H1 (cell line): Measurements from ENCODE around the gene VPS52. TPM values are rescaled to one million over a fixed set of nuclear protein-coding genes. Genes with fewer than 3 reads are reported as not detected.

Source experiments
- BRCA1 ChIP-seq: IDR thresholded peaks from 2 replicates; pipeline ENCODE4 v1.6.1; 2012; ENCODE audit warnings: low read depth, low read length, improper control_type of control experiment
- CEBPB ChIP-seq: IDR thresholded peaks from 2 replicates; pipeline ENCODE4 v1.6.1; 2012; ENCODE audit warnings: low read depth, low read length
- CHD2 ChIP-seq: IDR thresholded peaks from 2 replicates; pipeline ENCODE4 v1.6.1; 2012; ENCODE audit warnings: low read length, improper control_type of control experiment
- FOSL1 ChIP-seq: IDR thresholded peaks from 2 replicates; pipeline ENCODE4 v1.6.1; 2011; ENCODE audit warnings: mild to moderate bottlenecking, low read depth, low read length, moderate library complexity; ENCODE audit not compliant: insufficient read depth
- GTF2F1 ChIP-seq: IDR thresholded peaks from 2 replicates; pipeline ENCODE4 v1.6.1; 2012; ENCODE audit warnings: low read depth, low read length, improper control_type of control experiment, borderline replicate concordance
- RAD21 ChIP-seq, 2 experiments: IDR thresholded peaks in 1 of 2; conservative IDR thresholded peaks in 1 of 2; 2 replicates each; pipeline ENCODE4 v1.6.1; 2011; ENCODE audit warnings: low read depth in 2 of 2, low read length in 2 of 2, improper control_type of control experiment in 1 of 2, inconsistent platforms in 1 of 2, mild to moderate bottlenecking in 1 of 2, moderate library complexity in 1 of 2
- RNF2 ChIP-seq: fragments of 200-900, 300-1000 bp; sonication (generic); IDR thresholded peaks from 2 replicates; pipeline ENCODE4 v1.7.1; 2016; ENCODE audit warnings: borderline replicate concordance, low read depth, mild to moderate bottlenecking, antibody characterized with exemption, low read length; ENCODE audit not compliant: poor library complexity, severe bottlenecking; ENCODE audit errors: missing control alignments
- TBP ChIP-seq: IDR thresholded peaks from 2 replicates; pipeline ENCODE4 v1.6.1; 2011; ENCODE audit warnings: low read depth, low read length, improper control_type of control experiment
- polyA plus RNA-seq, 7 experiments: library from polyadenylated mRNA; depleted of rRNA in 3 of 7; stranded (reverse) in 5 of 7; unstranded in 2 of 7; fragments of >200 nt in 5 of 7; fragments of 200-250 nt in 2 of 7; gene quantifications; 1 replicate in 5 of 7; 2 replicates in 1 of 7; 4 replicates in 1 of 7; pipeline versions ENCODE4 v1.2.1 to v1.2.3, GENCODE V29; 2011 to 2013; ENCODE audit warnings: missing spikeins in 2 of 7, mixed read lengths in 2 of 7
- total RNA-seq: library from RNA; stranded (reverse); fragmentation: NEBNext Ultra II Directional; extraction: Animal tissue kit (Norgen Biotek cat#: 25700); gene quantifications from 2 replicates; pipeline ENCODE4 v1.2.1, GENCODE V29; 2021
- TF ChIP-seq, protein P1 (sequence below): IDR thresholded peaks from 2 replicates; pipeline ENCODE4 v1.6.1; 2012; ENCODE audit warnings: low read length, inconsistent platforms
- TF ChIP-seq, protein P2 (sequence below): IDR thresholded peaks from 2 replicates; pipeline ENCODE4 v1.6.1; 2012; ENCODE audit warnings: inconsistent platforms
- TF ChIP-seq, protein P3 (sequence below), 3 experiments: IDR thresholded peaks; 1 replicate in 2 of 3; 2 replicates in 1 of 3; pipeline versions ENCODE4 v1.5.1 to v1.6.1; 2011; ENCODE audit warnings: low read length in 3 of 3, mild to moderate bottlenecking in 3 of 3, inconsistent platforms in 2 of 3, low read depth in 1 of 3, moderate library complexity in 1 of 3; ENCODE audit not compliant: insufficient read depth in 1 of 3; ENCODE audit errors: control extremely low read depth in 1 of 3

Gene VPS52
- total and polyA plus RNA-seq, 2 of the 8 experiments (the other 6 are each of a cell fraction or from before 2014, with no cell fraction given) = 36.5 to 86.3 TPM

DNA sequence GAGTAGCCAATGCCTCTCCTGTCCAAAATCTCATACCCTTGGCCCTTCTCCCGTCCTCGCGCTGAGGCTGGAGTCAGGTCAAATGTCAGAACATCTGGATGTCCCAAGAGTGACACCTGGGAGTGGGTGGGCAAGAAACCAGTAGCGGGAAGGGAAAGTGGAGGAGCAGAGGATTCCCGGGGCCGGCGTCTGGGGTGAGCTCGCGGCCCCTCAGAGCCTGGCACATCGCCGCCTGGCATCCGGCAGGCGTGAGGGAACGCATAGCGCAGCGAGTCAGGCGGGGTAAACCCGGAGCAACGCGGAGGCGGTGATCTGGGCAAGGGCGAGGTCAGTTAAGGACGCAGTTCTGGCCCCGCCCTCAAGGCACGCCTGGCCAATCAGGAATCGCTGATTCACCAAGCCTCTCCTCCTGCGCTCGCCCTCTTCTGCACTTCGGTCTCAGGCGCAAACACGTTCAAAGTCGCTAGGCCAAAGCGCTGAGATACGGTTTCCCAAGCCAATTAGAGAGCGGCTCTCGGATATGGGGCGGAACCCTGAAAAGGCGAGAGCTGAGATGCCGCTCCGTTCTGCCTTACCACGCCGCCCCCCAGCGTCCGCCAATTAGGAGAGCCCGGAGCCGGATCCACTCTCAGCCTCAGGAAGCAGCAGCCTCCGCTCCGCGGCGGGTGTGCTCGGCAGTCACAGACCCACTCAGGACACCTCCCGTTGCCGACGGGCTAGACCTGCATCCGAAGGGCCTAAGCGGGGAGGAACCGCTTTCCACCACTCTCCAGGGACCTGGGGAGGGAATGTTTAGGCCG, 22.5 kb downstream of the VPS52 start (continued):
- TF ChIP-seq, protein P1, sequence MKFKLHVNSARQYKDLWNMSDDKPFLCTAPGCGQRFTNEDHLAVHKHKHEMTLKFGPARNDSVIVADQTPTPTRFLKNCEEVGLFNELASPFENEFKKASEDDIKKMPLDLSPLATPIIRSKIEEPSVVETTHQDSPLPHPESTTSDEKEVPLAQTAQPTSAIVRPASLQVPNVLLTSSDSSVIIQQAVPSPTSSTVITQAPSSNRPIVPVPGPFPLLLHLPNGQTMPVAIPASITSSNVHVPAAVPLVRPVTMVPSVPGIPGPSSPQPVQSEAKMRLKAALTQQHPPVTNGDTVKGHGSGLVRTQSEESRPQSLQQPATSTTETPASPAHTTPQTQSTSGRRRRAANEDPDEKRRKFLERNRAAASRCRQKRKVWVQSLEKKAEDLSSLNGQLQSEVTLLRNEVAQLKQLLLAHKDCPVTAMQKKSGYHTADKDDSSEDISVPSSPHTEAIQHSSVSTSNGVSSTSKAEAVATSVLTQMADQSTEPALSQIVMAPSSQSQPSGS = no peak
- TF ChIP-seq CEBPB (no peak), RAD21 (IDR thresholded peaks at IDR 0.05 in 1 of 2, conservative IDR thresholded peaks at IDR 0.05 in 1 of 2; ENCODE audit: low read depth in 2 of 2, low read length in 2 of 2) (peak; percentile 6 to 22; a peak in 1 of 4 replicates), GTF2F1 (no peak), TBP (peak; percentile 49), CHD2 (peak; percentile 64), BRCA1 (no peak), FOSL1 (no peak), RNF2 (no peak)
- TF ChIP-seq, protein P2, sequence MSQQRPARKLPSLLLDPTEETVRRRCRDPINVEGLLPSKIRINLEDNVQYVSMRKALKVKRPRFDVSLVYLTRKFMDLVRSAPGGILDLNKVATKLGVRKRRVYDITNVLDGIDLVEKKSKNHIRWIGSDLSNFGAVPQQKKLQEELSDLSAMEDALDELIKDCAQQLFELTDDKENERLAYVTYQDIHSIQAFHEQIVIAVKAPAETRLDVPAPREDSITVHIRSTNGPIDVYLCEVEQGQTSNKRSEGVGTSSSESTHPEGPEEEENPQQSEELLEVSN = no peak; the same call in 1 of the 2 replicates
- TF ChIP-seq, protein P3, sequence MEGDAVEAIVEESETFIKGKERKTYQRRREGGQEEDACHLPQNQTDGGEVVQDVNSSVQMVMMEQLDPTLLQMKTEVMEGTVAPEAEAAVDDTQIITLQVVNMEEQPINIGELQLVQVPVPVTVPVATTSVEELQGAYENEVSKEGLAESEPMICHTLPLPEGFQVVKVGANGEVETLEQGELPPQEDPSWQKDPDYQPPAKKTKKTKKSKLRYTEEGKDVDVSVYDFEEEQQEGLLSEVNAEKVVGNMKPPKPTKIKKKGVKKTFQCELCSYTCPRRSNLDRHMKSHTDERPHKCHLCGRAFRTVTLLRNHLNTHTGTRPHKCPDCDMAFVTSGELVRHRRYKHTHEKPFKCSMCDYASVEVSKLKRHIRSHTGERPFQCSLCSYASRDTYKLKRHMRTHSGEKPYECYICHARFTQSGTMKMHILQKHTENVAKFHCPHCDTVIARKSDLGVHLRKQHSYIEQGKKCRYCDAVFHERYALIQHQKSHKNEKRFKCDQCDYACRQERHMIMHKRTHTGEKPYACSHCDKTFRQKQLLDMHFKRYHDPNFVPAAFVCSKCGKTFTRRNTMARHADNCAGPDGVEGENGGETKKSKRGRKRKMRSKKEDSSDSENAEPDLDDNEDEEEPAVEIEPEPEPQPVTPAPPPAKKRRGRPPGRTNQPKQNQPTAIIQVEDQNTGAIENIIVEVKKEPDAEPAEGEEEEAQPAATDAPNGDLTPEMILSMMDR (IDR thresholded peaks at IDR 0.05; ENCODE audit: control extremely low read depth in 1 of 3, insufficient read depth in 1 of 3, low read depth in 1 of 3, low read length in 3 of 3) = no peak
